AG20443 (cell line): Measurements from ENCODE around the gene RPUSD3.
"Not testable (repeated sequence)": the region's sequence is repeated elsewhere in the genome, so short reads cannot be mapped to it uniquely, and the experiment has no call there.

ENCODE experiments used
- DNase-seq: peaks from one replicate; pipeline ENCODE4 v3.0.0; 2012; ENCODE audit warnings: low spot score, mixed read lengths

RPUSD3 gene

DNA sequence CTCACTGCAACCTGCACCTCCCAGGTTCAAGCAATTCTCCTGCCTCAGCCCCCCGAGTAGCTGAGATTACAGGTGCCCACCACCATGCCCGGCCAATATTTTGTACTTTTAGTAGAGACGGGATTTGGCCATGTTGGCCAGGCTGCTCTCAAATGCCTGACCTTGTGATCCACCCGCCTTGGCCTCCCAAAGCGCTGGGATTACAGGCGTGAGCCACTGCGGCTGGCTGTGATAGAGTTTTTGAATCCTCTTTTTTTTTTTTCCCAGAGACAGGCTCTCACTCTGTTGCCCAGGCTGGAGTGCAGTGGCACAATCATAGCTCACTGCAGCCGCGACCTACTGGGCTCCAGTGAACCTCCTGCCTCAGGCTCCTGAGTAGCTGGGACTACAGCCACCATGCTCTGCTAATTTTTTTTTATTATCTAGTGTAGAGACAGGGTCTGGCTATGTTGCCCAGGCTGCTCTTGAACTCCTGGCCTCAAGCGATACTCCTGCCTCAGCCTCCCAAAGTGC lies 21.4 kb upstream of the RPUSD3 start:
- not testable (repeated sequence) for DNase-seq

DNA sequence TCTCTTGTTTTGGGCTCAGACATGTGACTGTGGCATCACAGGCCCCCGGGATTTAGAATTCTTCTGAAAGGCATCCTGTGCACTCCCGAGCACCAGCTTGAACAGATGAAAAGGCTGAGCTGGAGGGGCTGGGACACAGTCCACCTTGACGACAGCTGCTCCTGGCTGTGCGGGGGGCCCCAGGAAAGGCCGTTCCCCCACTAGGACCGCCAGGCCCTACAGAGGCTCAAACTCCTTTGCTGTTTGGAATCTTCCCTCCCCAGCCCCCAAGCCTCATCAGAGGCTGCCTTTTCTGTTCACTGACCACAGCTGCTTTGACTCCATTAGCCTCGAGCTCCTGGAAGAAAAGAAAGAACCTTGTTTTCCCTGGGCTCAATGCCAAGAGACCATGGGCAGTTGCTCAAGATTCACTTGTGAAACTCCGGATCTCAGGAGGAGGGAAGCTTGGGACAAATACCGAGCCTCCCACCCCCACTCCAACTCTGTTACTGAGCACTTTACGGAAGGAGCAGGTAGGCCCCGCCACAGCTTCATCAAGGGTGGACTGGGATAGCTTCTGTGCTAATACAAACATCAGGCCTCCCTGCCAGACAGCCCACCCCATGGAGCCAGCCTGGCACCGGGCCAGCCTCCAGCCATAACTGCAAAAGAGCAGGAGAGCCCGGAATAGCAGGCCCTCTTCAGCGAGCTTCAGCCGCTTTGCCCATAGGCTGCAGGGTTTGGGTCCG lies 20.6 kb upstream of the RPUSD3 start:
- DNase-seq: peak; percentile 27

DNA sequence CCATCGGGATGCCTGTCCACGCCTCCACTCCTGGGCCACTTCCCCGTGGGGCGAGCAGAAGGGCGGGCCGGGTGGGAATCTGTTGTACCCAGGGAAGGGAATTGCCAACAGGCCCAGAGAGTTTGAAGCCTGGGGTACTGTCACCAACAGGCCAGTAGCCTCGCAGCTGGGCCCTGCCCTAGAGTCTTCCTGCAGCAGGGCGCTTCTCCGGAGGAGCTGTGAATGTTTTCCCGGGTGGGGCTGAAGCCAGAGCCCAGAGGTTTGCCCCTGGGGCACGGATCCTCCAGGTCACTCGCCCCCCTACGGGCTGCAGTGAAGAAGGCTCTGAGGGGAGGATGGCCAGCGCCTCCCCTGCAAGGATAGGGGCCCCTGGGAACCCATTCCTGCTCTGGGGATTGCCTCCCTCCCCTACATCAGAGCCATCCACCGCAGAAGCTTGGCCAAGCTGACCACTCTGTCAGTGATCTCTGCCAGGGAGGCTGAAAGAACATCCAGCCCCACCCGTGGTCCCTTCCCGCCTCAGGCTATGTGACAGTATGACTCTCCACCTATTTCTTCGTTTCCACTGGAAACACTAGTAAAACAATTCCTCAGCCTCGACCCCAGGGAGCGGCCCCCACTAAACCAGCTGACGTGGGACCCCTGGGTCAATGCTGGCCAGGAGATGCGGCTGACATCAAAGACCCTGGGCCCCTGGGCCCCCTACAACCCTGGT lies 19.4 kb upstream of the RPUSD3 start:
- DNase-seq: no peak

DNA sequence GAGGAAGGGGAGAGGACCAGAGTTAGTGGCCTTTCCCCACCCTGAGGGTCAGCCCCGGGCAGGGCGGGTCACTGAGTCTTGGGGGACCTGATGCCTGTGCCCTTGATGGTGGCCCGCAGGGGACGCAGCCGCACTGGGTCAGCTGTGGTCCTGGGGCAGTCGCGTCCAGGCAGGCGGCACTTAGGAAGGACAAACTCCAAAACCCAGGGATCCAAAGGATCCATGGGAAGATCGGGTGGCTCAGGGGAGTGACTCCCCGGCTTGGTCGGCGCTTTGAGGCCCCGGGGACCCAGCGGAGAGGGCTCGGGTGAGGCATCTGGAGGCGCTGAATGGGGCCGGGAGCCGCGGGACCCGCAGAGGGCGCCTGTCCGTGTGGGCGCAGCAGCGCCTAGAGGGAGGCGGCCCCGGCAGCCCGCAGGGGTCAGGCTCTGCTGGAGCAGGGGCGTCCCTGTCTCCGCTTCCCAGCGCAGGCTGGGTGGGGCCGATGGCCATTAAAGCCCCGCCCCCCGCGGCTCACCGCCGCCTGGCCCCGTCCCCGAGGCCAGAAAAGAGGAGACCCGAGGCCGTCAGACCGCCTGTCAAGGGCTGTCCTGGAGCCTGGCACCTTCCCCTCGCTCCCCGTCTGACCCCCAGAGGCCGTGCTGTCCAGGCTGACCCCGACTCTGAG lies 18.7 kb upstream of the RPUSD3 start:
- DNase-seq: peak; percentile 85

DNA sequence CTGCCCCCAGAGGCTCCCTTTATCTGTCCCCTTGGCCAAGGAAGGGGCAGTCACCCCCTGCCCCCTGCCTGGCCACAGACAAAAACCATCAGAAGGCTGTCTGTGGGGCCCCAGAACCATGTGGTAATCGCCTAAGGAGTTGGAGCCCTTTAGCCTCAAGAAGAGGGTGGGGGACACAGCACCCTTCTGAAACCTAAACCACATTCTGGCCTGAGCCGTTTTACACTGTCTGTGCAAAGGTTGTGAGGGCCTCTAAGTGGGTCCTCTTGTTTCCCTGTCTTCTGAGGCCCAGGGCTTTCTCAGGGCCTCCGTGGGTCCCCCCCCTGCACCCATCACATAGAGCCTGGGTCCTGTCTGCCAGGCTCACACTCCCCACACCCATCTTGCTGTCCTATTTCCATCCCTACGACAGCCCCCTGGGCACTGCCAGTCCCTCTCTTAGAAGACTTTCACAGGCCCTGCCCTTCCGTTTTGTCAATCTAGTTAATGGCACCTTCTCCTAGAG lies 17.9 kb upstream of the RPUSD3 start:
- DNase-seq: no peak

DNA sequence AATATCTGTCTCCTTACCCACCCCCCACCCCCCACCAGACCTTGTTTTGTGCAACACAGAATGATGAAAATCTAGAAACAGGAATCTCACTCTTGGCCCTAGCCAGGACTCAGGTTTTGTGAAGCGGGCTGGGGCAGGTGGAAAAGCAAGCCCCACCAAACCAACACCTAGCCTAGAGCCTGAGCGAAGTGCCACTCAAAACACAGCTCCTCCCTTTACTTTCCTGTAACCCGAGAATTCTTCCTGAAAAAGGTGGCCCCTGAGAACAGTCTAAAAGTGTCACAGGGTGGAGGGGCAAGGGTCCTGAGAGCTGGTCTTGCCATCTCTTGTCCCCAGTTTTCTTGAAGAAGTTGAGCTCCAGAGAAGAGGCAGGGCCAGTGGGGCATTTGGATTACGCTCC lies 17.4 kb upstream of the RPUSD3 start:
- DNase-seq: no peak

DNA sequence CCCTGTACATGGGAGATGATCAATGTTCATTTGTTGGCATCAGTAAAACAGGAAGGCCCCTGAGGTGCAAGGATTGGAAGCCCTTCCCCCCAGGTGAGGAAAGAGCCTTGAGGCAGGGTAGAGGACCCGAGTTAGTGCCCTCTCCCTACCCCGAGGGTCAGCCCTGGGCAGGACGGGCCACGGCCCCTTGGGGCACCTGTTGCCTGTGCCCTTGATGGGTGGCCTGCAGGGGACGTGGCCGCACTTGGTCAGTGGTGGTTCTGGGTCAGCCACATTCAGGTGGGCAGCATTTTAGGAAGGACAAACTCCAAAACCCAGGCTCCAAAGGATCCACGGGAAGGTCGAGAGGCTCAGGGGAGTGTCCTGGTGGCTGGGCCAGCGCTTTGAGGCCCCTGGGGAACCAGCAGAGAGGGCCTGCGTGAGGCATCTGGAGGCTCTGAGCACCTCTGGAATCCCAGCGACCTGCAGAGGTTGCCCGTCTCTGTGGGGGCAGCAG lies 15.8 kb upstream of the RPUSD3 start:
- DNase-seq: no peak

DNA sequence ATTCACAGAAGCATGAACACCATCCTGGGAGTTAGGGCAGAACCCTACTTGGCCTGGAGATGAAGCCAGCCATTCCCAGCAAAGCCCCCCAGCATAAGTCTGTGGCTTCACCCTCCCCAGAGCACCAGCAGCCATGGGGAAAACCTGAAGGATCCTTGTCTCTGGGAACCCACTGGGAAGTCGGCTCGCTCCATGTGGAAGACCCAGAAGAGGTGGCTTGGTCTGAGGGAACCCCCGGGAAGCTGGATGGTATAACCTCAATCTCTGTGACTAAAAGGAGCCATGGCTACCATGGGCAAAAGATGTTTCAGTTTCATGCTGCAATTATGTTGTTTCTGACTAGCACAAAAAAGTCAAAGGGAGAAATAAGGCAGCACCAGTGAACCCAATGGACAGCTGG lies 11.8 kb upstream of the RPUSD3 start:
- no peak for DNase-seq

DNA sequence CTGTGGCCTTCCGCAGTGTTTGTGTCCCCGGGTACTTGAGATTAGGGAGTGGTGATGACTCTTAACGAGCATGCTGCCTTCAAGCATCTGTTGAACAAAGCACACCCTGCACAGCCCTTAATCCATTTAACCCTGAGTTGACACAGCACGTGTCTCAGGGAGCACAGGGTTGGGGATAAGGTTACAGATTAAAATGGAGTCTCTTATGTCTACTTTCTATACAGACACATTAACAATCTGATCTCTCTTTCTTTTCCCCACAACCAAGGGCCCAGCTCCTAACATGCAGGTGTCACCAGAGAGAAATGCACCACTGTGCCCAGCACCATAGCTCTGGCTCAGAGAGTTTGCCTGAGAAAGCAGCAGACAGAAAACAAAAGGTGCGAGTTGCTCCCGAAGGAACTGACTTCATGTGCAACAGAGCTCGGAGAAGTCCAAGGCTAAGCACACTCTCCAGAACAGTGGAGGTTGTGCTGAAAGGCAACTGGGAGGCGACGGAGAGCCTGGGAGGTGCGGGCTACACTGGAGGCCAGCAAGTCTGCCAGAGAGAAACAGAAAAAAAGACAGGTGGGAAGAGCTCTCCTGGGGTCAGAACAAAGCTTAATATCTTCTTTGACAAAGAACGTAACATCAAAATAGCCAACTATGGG lies 10.6 kb upstream of the RPUSD3 start:
- DNase-seq: not testable (repeated sequence)

DNA sequence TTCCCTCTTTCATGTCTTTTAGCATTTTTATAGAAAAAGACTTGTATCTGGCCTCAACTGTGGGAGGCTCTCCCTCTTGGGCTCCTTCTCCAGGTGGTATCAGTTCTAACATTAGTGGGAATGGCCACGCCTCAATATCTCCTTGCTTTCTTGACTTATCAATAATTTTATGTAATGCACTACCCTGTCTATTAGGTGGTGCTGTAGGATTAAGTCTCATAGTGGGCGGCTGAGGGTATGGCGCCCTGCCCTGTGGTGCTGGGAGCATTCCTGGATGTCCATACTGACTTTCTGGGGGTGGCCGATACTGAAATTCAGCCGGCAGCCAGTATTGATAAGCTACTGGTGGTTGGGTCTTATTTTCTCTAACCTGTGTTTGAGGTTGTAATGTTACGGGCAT lies 8.7 kb upstream of the RPUSD3 start:
- no peak for DNase-seq

DNA sequence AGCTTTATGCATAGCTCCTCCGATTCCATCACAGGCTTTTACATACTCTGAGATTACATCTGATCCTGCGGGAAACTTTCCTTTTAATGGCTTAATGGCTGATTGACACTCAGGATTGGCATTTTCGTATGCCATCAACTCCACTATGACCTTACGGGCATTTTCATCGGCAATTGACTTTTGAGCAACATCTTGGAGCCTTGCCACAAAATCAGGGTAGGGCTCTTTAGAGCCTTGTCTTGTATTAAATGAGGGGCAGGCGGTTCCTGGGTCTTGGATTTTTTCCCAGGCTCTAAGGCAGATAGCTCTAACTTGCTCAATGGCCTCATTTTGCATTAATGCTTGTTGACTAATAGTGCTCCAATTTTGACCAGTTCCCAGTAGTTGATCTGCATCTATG lies 8.1 kb upstream of the RPUSD3 start:
- not testable (repeated sequence) for DNase-seq

DNA sequence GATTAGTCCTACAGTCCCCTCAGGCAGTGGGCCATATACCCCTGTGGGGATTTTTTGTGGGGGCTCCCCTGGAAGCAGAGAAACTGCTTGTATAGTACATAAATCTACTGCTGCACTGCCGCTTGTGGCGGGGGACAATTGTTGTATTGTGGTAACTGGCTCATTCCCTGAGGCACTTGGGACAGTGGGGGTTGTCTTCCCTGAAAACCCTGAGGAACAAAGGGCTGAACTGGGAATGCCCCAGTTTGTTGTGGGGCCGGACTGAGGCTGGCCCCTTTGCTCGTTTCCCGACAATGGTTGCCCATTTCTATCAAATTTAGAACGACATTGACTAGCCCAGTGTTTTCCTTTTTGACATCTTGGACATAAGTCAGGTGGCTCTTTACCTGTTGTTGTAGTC lies 7.6 kb upstream of the RPUSD3 start:
- not testable (repeated sequence) for DNase-seq

DNA sequence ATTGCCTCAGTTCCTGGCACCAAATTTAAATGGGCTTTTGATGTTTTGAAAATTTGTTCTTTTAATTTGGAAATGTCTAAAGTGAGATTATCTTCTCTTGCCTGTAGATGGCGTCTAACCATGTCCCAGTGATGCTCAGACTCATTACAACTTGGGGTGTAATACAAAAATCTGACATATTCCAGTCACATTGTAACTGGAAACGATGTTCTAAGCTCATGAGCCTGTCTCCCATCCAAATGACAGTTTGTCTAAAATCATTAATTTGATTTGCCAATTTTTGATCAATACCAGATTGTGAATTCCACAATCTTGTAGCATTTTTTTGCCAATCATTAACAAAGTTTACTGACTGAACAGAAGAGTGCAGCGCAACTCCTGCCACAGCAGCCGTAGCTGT lies 5.1 kb upstream of the RPUSD3 start:
- not testable (repeated sequence) for DNase-seq

DNA sequence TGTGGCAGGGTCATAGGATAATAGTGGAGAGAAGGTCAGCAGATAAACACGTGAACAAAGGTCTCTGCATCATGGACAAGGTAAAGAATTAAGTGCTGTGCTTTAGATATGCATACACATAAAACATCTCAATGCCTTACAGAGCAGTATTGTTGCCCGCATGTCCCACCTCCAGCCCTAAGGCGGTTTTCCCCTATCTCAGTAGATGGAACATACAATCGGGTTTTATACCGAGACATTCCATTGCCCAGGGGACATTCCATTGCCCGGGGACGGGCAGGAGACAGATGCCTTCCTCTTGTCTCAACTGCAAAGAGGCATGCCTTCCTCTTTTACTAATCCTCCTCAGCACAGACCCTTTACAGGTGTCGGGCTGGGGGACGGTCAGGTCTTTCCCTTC lies 4.1 kb upstream of the RPUSD3 start:
- DNase-seq: not testable (repeated sequence)

DNA sequence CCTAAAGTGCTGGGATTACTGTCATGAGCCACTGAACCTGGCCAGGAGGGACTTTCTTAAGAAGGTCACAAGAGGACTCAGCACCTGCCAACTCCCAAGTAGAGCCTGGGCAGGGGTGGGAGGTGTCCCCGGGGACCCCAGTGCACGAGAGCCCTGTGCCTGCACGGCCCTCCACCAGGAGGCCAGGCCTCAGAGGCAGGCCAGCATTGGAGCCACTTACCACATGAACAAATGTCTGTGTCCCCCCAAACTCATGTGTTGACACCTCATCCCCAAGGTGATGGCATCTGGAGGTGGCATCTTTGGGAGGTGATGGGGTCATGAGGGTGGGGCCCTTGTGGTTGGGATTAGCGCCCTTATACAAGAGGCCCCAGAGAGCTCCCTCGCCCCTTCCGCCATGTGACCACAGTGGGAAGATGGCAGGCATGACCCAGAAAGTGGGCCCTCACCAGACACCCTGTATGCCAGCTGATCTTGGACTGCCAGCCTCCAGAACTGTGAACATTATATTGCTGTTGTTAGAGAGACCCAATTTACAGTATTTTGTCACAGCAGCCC lies 3.2 kb upstream of the RPUSD3 start:
- no peak for DNase-seq

DNA sequence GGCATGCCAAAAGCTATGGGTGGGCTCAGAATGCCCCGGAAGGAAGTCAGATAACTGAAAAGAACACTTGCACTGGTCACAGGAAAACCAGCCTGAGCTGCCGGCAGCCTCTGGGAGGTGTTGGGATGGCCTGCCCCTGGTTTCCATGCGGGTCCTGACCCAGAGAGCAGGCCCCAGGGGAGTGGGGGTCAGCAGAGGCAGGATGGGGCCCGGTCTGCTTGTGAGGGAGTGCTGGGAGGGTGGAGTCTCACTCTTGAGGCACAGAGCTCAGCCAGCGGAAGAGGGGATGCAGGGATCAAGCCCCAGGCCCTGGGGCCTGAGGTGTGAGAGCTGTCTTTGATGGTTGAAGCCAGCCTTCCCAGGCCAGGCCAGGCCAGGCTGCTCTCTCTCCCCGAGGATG lies 2.4 kb upstream of the RPUSD3 start:
- DNase-seq: no peak

DNA sequence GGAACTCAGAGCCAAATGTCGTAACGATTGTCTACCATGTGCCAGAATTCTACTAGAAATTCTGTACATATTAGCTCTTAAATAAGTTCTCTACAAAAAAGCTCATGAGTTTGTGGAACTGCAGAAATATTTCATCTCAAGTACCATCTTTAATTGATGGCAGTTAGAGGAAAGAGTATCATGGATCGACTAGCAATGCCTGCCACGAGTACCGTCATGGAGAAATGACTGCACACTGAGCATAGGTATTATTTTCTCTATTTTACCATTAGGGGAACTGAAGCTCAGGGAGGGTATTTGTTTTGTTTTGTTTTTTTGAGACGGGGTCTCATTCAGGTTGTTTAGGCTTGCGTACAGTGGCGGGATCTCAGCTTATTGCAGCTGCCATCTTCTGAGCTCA lies 2.8 kb downstream of the RPUSD3 start:
- no peak for DNase-seq

DNA sequence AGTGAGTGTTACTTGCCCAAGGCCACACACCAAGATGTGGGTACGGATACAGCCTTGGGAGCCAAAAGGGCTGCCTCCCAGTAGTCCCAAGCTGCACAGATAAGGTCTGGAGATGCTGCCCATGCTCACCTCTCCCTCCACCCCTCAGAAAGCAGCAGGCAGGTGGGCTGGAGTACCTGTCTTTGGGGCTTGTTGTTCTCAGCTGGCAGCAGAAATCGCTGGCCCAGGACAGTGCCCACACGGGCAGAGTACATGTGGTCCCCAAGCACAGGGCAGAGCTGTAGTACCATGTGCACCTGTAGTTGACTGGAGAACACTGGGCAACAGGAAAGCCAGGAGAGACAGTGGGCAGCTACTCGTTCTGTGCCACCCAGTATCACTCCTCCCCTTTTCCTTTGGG lies 5.0 kb downstream of the RPUSD3 start:
- DNase-seq: no peak

DNA sequence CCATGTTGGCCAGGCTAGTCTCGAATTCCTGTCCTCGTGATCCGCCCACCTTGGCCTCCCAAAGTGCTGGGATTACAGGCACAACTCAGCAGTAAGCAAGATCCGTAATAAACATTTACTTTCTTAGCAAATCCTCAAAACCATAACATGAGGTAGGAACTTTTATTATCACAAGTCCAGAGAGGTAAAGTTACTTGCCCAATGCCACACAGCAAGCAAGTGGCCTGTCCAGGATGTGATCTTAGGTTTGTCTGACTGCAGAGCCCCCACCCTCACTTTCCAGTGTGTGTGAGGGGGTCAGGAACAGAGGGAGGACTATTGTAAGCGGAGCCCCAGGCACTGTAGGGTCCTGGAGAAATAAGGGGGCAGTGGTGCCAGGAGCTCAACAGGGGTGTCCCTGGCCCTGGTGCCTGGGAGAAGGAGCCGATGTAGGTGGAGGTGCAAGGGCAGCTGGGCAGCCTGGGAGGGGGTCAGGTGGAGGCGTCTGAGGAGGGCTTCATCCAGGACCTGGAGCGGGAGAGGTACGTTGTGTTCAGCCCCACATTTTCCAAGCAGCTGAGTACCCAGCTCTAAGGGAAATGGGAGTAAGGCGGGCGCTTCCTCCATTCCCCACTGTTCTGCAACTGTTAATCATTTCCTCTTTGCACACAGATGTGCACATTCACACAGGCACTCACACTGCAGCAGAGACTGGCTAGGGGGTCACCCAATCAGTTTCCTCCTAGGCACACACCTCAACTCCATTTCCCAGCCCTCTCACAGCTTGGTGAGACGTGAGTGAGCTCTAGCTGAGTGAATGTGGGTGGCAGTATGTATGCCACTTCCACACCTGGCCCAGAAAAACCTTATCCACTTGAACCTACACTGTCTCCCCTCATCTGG lies 5.9 kb downstream of the RPUSD3 start:
- no peak for DNase-seq

DNA sequence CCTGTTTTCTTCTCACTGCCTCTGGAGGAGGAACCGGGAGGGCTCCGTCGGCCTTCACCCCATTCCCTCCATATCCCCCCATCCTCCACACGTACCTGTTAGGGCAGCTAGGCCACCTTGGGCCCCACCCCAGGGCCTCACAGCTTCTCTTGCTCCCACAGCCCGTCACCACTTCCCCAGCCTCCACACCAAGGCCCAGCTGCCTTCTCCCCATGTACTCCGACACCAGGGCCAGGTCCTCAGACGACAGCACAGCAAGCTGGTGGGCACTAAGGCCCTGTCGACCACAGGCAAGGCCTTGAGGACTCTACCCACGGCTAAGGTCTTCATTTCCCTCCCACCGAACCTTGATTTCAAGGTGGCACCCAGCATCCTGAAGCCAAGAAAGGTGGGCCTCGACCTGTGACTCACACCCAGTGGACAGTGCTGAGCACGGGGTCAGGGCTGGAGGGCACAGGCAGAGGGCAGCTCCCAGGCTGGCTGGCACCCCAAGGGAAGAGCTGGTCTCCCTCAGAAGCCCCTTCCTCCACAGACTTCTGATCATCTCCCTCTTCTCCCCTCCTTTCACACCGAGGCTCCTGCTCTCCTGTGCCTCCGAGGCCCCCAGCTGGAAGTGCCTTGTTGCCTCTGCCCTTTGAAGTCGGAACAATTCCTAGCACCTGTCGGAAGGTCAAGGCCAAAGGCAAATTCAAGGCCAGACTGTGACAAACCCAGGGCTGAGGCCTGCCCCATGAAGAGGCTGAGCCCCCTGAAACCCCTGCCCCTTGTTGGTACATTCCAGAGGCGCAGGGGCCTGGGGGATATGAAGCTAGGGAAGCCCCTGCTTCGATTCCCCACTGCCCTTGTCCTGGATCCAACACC lies 9.1 kb downstream of the RPUSD3 start:
- no peak for DNase-seq
